ENCODE results near the gene MACROH2A1. TPM values are rescaled to one million over a fixed set of nuclear protein-coding genes. Genes with fewer than 3 reads are reported as not detected.

The MACROH2A1 gene
- total RNA-seq, 2 donors from 2014 or later: 189 to 191 TPM

- intact Hi-C loops (cut with DNase I): no loop called here
- no peak overlapping the region for H3K27ac ChIP-seq
- H3K36me3 ChIP-seq: no peaks in the 10 kb centered on the region
- no peak for TF ChIP-seq POLR2A (IDR thresholded peaks at IDR 0.05)
- no peak for TF ChIP-seq POLR2AphosphoS5 (IDR thresholded peaks at IDR 0.05)
- no peak for TF ChIP-seq CTCF (IDR thresholded peaks at IDR 0.05)
- DNase-seq (ENCODE audit: low spot score): no peak
- no peak overlapping the region for H3K4me3 ChIP-seq
- H3K27me3 ChIP-seq (replicated peaks; ENCODE audit: insufficient read depth): no peaks in the 10 kb centered on the region
- no peaks in the 10 kb centered on the region for H3K4me1 ChIP-seq (replicated peaks)
- WGBS: 84% methylated on average over 8 of the region's 8 CpGs
- H3K9me3 ChIP-seq: no peaks in the 10 kb centered on the region
These were observed 43.6 kb upstream of the MACROH2A1 start for GRCh38 chr5:135442431-135443160.

- Histone ChIP-seq H3K27ac (no peak overlapping the region), H3K36me3 (no peaks in the 10 kb centered on the region), H3K27me3 (replicated peaks; ENCODE audit: insufficient read depth) (no peaks in the 10 kb centered on the region), H3K9me3 (no peaks in the 10 kb centered on the region), H3K4me3 (no peak overlapping the region), H3K4me1 (replicated peaks) (no peaks in the 10 kb centered on the region)
- DNase-seq (ENCODE audit: low spot score): no peak
- intact Hi-C loops (cut with DNase I): no loop called here
- TF ChIP-seq POLR2A (IDR thresholded peaks at IDR 0.05) (no peak), POLR2AphosphoS5 (IDR thresholded peaks at IDR 0.05) (no peak), CTCF (IDR thresholded peaks at IDR 0.05) (no peak)
- 86% methylated on average over 4 of the region's 4 CpGs for WGBS
These were observed 42.9 kb upstream of the MACROH2A1 start for GRCh38 chr5:135441919-135442318.

GRCh38 chr5:135441350-135441831 is 42.4 kb upstream of the MACROH2A1 start:
- TF ChIP-seq POLR2AphosphoS5 (IDR thresholded peaks at IDR 0.05) (no peak), CTCF (IDR thresholded peaks at IDR 0.05) (no peak), POLR2A (IDR thresholded peaks at IDR 0.05) (no peak)

GRCh38 chr5:135440916-135441315 is 41.9 kb upstream of the MACROH2A1 start:
- H3K4me1 ChIP-seq (replicated peaks): no peaks in the 10 kb centered on the region
- 82% methylated on average over 6 of the region's 6 CpGs for WGBS
- no peak overlapping the region for H3K27ac ChIP-seq
- no peak overlapping the region for H3K4me3 ChIP-seq
- DNase-seq (ENCODE audit: low spot score): no peak
- H3K36me3 ChIP-seq: no peaks in the 10 kb centered on the region
- no peaks in the 10 kb centered on the region for H3K9me3 ChIP-seq
- TF ChIP-seq CTCF (IDR thresholded peaks at IDR 0.05): no peak
- no peak for TF ChIP-seq POLR2A (IDR thresholded peaks at IDR 0.05)
- TF ChIP-seq POLR2AphosphoS5 (IDR thresholded peaks at IDR 0.05): no peak
- intact Hi-C loops (cut with DNase I): no loop called here
- no peaks in the 10 kb centered on the region for H3K27me3 ChIP-seq (replicated peaks; ENCODE audit: insufficient read depth)

More at GRCh38 chr5:135441350-135441831, 42.4 kb upstream of the MACROH2A1 start:
- Histone ChIP-seq H3K27me3 (replicated peaks; ENCODE audit: insufficient read depth) (no peaks in the 10 kb centered on the region), H3K4me3 (no peak overlapping the region), H3K9me3 (no peaks in the 10 kb centered on the region), H3K4me1 (replicated peaks) (no peaks in the 10 kb centered on the region), H3K27ac (no peak overlapping the region), H3K36me3 (no peaks in the 10 kb centered on the region)
- intact Hi-C loops (cut with DNase I): no loop called here
- DNase-seq (ENCODE audit: low spot score): no peak
- 56% methylated on average over 11 of the region's 11 CpGs for WGBS
